ENCODE measurements around the gene ESD. TPM values are rescaled to one million over a fixed set of nuclear protein-coding genes. Genes with fewer than 3 reads are reported as not detected.

Gene ESD
- total RNA-seq, 1 donor from 2014 or later = 107 TPM

DNA sequence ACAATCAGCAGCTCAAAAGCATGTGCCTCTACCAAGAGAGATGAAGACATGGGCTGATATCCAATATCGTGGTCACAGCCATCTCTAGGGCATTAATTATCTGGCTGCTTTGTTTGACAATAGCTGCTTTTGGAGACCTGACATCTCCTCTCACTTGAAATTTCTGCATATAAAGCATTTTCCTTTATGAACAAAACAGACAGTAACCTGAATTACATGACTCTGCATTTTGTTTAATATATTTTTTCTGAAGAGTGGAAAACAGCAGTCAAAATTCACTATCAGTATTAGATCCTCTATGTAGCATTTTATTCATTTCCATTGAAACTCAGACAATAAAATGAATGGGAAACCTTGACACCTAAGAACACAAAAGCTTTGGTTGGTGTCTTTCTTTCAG lies 42.4 kb upstream of the ESD start:
- Histone ChIP-seq H3K27me3 (no peaks in the 10 kb centered on the region), H3K36me3 (no peaks in the 10 kb centered on the region), H3K9me3 (no peaks in the 10 kb centered on the region), H3K4me1 (no peaks in the 10 kb centered on the region), H3K4me3 (no peak overlapping the region), H3K27ac (no peak overlapping the region)
- intact Hi-C loops (cut with DNase I) = loop anchor here (10.0 kb wide), 1 partner anchor 935 kb away; no protein-coding TSS in a partner anchor
- TF ChIP-seq POLR2A (IDR thresholded peaks at IDR 0.05) (no peak), POLR2AphosphoS5 (IDR thresholded peaks at IDR 0.05; ENCODE audit: insufficient read depth in 1 of 2, low read depth in 1 of 2) (no peak)
- TF ChIP-seq, protein P1, sequence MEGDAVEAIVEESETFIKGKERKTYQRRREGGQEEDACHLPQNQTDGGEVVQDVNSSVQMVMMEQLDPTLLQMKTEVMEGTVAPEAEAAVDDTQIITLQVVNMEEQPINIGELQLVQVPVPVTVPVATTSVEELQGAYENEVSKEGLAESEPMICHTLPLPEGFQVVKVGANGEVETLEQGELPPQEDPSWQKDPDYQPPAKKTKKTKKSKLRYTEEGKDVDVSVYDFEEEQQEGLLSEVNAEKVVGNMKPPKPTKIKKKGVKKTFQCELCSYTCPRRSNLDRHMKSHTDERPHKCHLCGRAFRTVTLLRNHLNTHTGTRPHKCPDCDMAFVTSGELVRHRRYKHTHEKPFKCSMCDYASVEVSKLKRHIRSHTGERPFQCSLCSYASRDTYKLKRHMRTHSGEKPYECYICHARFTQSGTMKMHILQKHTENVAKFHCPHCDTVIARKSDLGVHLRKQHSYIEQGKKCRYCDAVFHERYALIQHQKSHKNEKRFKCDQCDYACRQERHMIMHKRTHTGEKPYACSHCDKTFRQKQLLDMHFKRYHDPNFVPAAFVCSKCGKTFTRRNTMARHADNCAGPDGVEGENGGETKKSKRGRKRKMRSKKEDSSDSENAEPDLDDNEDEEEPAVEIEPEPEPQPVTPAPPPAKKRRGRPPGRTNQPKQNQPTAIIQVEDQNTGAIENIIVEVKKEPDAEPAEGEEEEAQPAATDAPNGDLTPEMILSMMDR (IDR thresholded peaks at IDR 0.05) = no peak
- no peak for DNase-seq (ENCODE audit: extremely low spot score in 2 of 2)

DNA sequence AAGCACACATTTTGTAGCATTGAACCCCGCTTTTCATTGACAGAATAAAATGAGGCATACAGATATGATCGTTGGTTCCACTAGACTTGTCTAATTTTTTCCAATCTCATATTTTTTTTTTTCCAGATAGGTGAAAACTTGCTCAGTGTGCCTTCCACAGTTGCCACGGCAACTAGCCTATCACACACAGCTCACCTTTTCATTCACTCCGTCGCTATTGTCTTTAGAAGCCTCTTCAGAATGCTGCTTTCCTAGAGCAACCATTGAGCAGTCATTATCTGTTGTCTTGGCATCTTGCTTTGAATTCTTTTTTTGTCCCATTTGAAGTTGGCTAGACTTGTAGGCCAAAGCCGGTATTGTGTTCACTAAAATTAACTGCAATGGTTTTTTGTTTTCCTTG lies 37.7 kb upstream of the ESD start:
- intact Hi-C loops (cut with DNase I) = loop anchor here (10.0 kb wide), 1 partner anchor 940 kb away; no protein-coding TSS in a partner anchor
- no peak for DNase-seq (ENCODE audit: extremely low spot score in 2 of 2)
- H3K27me3 ChIP-seq = no peaks in the 10 kb centered on the region
- no peak for TF ChIP-seq POLR2AphosphoS5 (IDR thresholded peaks at IDR 0.05; ENCODE audit: insufficient read depth in 1 of 2, low read depth in 1 of 2)
- no peak for TF ChIP-seq POLR2A (IDR thresholded peaks at IDR 0.05)
- TF ChIP-seq, protein P1 (IDR thresholded peaks at IDR 0.05) = no peak
- H3K36me3 ChIP-seq = no peaks in the 10 kb centered on the region
- H3K4me3 ChIP-seq = no peak overlapping the region
- H3K27ac ChIP-seq = no peak overlapping the region
- H3K9me3 ChIP-seq = no peaks in the 10 kb centered on the region
- no peaks in the 10 kb centered on the region for H3K4me1 ChIP-seq

DNA sequence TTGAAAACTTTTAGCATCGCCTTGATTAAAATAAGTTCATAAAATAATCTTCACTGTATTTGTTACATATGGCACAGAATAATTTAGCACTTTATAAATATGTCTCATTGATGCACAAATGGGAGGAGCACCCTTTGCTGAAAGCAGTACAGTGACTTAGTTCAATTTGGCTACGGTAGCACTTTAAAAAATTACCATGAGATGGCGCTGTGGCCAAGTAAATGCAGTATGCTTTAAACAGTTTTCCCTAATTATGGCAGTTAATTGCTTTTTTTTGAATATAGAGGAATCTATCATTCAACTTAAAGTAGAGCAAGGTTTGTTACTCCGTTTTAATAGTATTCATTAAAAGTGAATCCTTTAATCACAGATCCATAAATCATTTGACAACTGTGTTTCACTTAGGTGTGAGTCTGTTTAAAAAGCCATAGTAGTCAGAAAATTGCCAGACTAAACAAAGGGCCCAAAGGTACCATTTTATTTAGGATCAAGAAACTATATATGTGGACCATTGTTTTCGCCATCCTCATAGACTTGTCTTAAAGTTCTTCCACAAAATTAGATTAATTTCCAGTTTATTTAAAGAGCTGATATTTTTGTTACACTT lies 34.7 kb upstream of the ESD start:
- no peak overlapping the region for H3K27ac ChIP-seq
- intact Hi-C loops (cut with DNase I) = loop anchor here (10.0 kb wide), 1 partner anchor 943 kb away; no protein-coding TSS in a partner anchor
- no peaks in the 10 kb centered on the region for H3K27me3 ChIP-seq
- no peak overlapping the region for H3K4me3 ChIP-seq
- no peak for DNase-seq (ENCODE audit: extremely low spot score in 2 of 2)
- no peaks in the 10 kb centered on the region for H3K4me1 ChIP-seq
- no peaks in the 10 kb centered on the region for H3K36me3 ChIP-seq
- H3K9me3 ChIP-seq = no peaks in the 10 kb centered on the region
- TF ChIP-seq, protein P1 (IDR thresholded peaks at IDR 0.05) = peak; percentile 63 to 76 (median 68)
- no peak for TF ChIP-seq POLR2A (IDR thresholded peaks at IDR 0.05)

DNA sequence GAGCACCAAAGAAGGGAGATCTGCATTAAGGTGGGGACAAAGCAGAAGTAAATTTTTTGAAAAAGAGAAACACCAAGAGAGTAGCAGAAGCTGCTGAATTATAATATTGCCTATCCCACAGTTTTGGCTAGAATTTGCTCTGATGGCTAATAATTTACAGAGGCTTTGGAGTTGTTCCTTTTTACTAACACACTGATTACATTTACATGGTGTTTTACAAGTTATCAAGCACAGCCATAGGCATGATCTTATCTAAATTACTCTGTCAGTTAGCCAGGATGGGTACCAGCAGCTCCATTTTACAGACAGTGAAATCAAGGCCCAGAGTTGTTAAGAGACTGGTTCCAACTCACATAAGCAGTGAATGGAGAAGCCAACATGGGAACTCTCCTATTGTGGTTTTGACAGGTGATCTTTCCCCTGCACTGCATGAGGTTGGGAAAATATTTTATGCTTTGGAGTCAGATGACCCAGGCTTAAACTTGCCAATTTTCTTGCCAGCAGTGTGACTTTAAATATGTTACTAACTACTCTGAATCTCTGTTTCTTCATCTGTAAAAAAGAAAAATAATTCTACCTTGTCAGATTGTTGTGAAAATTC lies 33.5 kb upstream of the ESD start:
- H3K36me3 ChIP-seq = no peaks in the 10 kb centered on the region
- DNase-seq (ENCODE audit: extremely low spot score in 2 of 2) = no peak
- no peaks in the 10 kb centered on the region for H3K9me3 ChIP-seq
- TF ChIP-seq, protein P1 (IDR thresholded peaks at IDR 0.05) = no peak
- H3K27ac ChIP-seq = no peak overlapping the region
- intact Hi-C loops (cut with DNase I) = loop anchor here (10.0 kb wide), 1 partner anchor 944 kb away; no protein-coding TSS in a partner anchor
- no peaks in the 10 kb centered on the region for H3K4me1 ChIP-seq
- no peaks in the 10 kb centered on the region for H3K27me3 ChIP-seq
- no peak overlapping the region for H3K4me3 ChIP-seq

DNA sequence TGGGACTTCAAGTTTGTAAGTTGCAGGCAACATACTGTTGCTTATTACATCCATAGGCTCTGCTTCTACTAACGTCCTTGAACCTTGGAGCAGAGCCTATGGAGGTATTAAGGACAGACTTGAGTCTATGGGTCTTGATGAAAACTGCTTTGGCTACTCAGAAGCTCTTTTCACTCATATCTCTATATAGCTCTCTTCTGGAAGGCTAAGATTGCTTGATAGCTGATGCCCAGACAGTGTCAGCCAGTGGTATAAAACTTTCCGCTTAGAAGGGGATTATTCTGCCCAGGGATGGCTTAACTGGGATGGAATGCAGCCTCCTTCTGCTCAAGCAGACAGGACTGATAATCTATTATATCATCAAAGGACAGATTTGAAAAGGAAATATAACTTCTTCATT lies 25.6 kb upstream of the ESD start:
- H3K4me3 ChIP-seq = no peak overlapping the region
- H3K27me3 ChIP-seq = no peaks in the 10 kb centered on the region
- no peaks in the 10 kb centered on the region for H3K9me3 ChIP-seq
- intact Hi-C loops (cut with DNase I) = no loop called here
- TF ChIP-seq POLR2AphosphoS5 (IDR thresholded peaks at IDR 0.05; ENCODE audit: insufficient read depth in 1 of 2, low read depth in 1 of 2) (no peak), POLR2A (IDR thresholded peaks at IDR 0.05) (no peak)
- TF ChIP-seq, protein P1 (IDR thresholded peaks at IDR 0.05) = no peak
- no peak overlapping the region for H3K27ac ChIP-seq
- DNase-seq (ENCODE audit: extremely low spot score in 2 of 2) = no peak
- H3K36me3 ChIP-seq = no peaks in the 10 kb centered on the region
- no peaks in the 10 kb centered on the region for H3K4me1 ChIP-seq
